Muscle of leg (tissue), 11 donors: Measurements from ENCODE around the gene NUP210. TPM values are rescaled to one million over a fixed set of nuclear protein-coding genes. Genes with fewer than 3 reads are reported as not detected.
"Not testable (repeated sequence)": the region's sequence is repeated elsewhere in the genome, so short reads cannot be mapped to it uniquely, and the experiment has no call there.

ENCODE experiments used
- DNase-seq: peaks from one replicate; pipeline ENCODE4 v3.0.0; 2013
- H3K27ac ChIP-seq: one replicate; pipeline ENCODE4 v1.5.1; 2013; ENCODE audit warnings: mild to moderate bottlenecking, low read length, control low read depth
- H3K27me3 ChIP-seq: one replicate; pipeline ENCODE4 v1.6.1; 2013; ENCODE audit warnings: low read length; ENCODE audit not compliant: control insufficient read depth, insufficient read depth
- H3K36me3 ChIP-seq: one replicate; pipeline ENCODE4 v1.6.1; 2013; ENCODE audit warnings: low read length; ENCODE audit not compliant: control insufficient read depth, insufficient read depth
- H3K4me1 ChIP-seq: one replicate; pipeline ENCODE4 v1.6.1; 2013; ENCODE audit warnings: low read length; ENCODE audit not compliant: control insufficient read depth, insufficient read depth
- H3K4me3 ChIP-seq: one replicate; pipeline ENCODE4 v1.5.1; 2013; ENCODE audit warnings: low read length, control low read depth
- H3K9me3 ChIP-seq: replicated peaks from 2 replicates; pipeline ENCODE4 v1.6.1; 2013; ENCODE audit warnings: low read depth, low read length; ENCODE audit not compliant: control insufficient read depth
- WGBS: methylation state at CpG from one replicate; pipeline ENCODE4 v1.1.5; 2013; ENCODE audit warnings: missing lambda C conversion rate; ENCODE audit not compliant: insufficient coverage; 5-methylcytosine and 5-hydroxymethylcytosine counted together
- polyA plus RNA-seq, 8 donors: library from polyadenylated mRNA; unstranded; fragments of 120-200 nt; gene quantifications; one replicate each; pipeline versions ENCODE4 v1.2.1 to v1.2.3, GENCODE V29; 2013; ENCODE audit warnings: inconsistent platforms in 1 of 8, low replicate concordance in 1 of 8; ENCODE audit not compliant: insufficient read length in 8 of 8, insufficient read depth in 1 of 8
- total RNA-seq: library from RNA; stranded (reverse); fragments of 120-200 nt; gene quantifications from one replicate; pipeline ENCODE4 v1.2.4, GENCODE V29; 2013

Gene NUP210
- total and polyA plus RNA-seq, 9 donors: 4.5 to 10.7 (median 7.8) TPM

DNA sequence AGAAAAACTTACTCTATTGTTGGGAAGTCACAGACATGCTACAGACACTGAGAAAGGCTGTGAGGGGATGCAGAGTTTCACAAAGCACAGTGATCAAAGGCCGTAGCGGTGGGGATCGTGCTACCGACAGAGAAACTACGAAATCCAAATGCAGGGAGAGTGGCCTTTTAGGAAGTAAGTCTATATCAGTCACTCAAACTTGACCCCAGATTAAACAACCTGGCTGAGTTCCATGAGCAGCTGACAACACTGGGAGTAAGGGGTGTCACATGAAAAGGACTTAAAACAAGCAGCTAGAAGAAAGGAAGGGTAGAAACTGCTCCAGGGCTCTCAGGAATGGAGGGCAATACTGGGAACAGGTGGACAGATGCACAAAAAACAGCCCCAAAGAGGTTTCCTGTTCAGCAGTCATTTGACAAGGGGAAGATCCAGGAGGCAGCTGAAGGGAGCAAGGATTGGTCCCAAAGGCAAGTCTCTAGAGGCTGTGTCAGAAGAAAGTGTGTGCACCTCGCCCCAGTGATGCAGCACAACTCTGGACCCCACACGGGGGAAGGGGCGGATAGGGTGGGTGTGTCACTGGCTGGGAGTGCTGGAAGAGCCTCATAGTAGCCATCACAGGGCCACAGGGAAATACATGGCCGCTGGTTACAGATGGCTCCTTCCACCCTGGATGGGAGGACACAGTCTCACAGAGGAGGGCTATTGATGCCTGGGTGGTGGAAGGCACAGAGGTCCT is 39.7 kb upstream of the NUP210 start:
- 65% methylated on average over 4 of the region's 9 CpGs for WGBS
- no peaks in the 10 kb centered on the region for H3K9me3 ChIP-seq
- H3K36me3 ChIP-seq: no peaks in the 10 kb centered on the region
- H3K27me3 ChIP-seq: peaks cover 4% of the 10 kb centered on the region
- H3K27ac ChIP-seq: no peak overlapping the region
- no peak for DNase-seq
- peaks cover 29% of the 10 kb centered on the region for H3K4me1 ChIP-seq
- no peak overlapping the region for H3K4me3 ChIP-seq

DNA sequence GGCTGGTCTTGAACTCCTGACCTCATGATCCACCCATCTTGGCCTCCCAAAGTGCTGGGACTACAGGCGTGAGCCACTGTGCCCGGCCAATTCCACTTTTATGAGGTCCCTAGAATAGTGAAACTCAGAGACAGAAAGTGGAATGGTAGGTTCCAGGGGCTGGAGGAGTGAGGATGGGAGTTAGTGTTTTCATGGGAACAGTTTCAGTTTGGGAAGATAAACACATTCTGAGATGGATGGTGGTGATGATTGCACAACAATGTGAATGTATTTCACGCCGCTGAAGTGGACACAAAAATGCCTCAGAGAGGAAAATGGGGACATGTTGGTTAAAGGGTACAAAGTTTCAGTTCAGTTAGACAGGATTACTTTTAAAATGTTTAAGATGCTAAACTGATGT is 37.5 kb upstream of the NUP210 start:
- 88% methylated on average over 3 of the region's 4 CpGs for WGBS
- no peak overlapping the region for H3K27ac ChIP-seq
- no peaks in the 10 kb centered on the region for H3K9me3 ChIP-seq
- no peaks in the 10 kb centered on the region for H3K36me3 ChIP-seq
- peaks cover 2% of the 10 kb centered on the region for H3K27me3 ChIP-seq
- peaks cover 11% of the 10 kb centered on the region for H3K4me1 ChIP-seq
- no peak overlapping the region for H3K4me3 ChIP-seq
- DNase-seq: no peak

DNA sequence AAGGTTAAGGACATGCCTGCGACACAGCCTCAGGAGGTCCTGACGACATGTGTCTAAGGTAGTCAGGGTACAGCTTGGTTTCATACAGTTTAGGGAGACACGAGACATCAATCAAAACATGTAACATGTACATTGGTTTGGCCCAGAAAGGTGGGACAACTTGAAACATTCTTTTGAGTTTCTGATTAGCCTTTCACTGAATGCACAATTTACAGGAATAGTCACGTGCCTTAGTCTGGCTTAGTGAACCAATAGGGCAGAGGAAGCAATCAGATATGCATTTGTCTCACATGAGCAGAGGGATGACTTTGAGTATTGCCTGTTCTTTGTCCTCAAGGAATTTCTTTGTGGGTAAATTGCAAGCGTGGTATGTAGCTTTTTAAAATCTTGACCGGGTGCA is 35.5 kb upstream of the NUP210 start:
- Histone ChIP-seq H3K27ac (no peak overlapping the region), H3K9me3 (no peaks in the 10 kb centered on the region), H3K4me1 (peaks cover 18% of the 10 kb centered on the region), H3K36me3 (no peaks in the 10 kb centered on the region), H3K27me3 (peaks cover 2% of the 10 kb centered on the region), H3K4me3 (no peak overlapping the region)
- WGBS: 75% methylated on average over 2 of the region's 6 CpGs
- no peak for DNase-seq

DNA sequence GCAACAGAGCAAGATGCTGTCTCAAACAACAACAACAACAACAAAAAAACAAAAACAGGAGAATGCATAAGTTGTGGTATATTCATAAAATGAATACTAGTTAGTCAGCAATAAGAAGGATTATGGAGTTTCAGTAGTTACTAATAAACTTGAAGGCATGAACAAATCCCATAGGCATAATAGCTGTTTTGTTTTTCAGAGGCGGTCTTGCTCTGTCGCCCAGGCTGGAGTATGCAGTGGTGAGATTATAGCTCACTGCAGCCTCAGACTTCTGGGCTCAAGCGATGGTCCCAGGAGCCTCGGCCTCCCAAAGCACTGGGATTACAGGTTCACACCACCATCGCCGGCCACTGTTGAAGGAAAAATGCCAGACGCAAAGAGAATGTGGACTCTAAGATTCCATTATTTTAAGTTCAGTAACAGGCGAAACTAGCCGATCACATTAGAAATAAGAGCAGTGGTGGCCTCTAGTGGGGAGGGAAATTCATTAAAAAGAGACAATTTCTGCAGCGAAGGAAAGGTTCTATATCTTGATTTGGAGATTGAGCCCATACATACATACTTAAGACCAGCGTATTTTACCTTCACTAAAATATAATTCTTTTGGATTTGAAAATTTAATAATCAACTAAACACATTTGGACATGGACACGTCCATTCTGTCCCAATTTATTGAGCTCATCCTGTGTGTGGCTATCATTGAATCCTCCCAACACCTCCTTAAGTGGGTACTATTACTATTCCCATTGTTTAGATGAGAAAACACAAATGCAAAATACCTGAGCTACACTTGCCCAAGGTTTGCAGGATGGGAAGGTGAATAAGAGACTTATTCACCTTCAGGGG is 32.6 kb upstream of the NUP210 start:
- Histone ChIP-seq H3K4me3 (no peak overlapping the region), H3K4me1 (peaks cover 10% of the 10 kb centered on the region), H3K9me3 (no peaks in the 10 kb centered on the region), H3K36me3 (no peaks in the 10 kb centered on the region), H3K27me3 (no peaks in the 10 kb centered on the region), H3K27ac (no peak overlapping the region)
- WGBS: 28% methylated on average over 6 of the region's 12 CpGs
- peak; percentile 81 for DNase-seq

DNA sequence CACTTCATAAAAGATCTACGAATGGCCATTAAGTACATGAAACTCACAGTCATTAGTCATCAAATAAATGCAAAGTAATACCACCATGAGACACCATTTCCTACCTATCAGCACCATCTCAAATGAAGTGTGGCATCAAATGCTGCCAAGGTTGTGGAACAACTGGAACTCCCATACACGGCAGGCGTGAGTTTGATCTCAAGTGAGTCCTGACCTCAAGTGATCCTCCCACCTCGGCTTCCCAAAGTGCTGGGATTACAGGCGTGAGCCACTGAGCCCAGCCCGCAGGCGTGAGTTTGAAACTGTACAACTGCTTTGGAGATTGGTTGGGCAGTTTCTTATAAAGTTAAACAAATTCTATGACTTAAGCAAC is 31.2 kb upstream of the NUP210 start:
- Histone ChIP-seq H3K27me3 (no peaks in the 10 kb centered on the region), H3K9me3 (no peaks in the 10 kb centered on the region), H3K36me3 (no peaks in the 10 kb centered on the region), H3K4me1 (peaks cover 10% of the 10 kb centered on the region), H3K27ac (peak overlapping the region; percentile 85), H3K4me3 (peak overlapping the region; percentile 65)
- DNase-seq: no peak
- WGBS: 10% methylated on average over 3 of the region's 7 CpGs

DNA sequence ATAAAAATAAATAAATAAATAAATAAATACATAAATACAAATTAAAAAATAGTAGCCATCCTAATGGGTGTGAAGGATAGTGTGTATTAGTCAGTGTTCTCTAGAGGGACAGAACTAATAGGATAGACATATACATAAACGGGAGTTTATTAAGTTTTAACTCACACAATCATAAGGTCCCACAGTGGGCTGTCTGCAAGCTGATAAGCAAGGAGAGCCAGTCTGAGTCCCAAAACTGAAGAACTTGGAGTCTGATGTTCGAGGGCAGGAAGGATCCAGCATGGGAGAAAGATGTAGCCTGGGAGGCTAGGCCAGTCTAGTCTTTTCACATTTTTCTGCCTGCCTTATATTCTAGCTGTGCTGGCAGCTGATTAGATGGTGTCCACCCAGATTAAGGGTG is 22.8 kb upstream of the NUP210 start:
- not testable (repeated sequence) for H3K27me3 ChIP-seq, DNase-seq, H3K9me3 ChIP-seq, H3K4me3 ChIP-seq, H3K4me1 ChIP-seq, H3K27ac ChIP-seq, H3K36me3 ChIP-seq
- 86% methylated on average over 1 of the region's 2 CpGs for WGBS

DNA sequence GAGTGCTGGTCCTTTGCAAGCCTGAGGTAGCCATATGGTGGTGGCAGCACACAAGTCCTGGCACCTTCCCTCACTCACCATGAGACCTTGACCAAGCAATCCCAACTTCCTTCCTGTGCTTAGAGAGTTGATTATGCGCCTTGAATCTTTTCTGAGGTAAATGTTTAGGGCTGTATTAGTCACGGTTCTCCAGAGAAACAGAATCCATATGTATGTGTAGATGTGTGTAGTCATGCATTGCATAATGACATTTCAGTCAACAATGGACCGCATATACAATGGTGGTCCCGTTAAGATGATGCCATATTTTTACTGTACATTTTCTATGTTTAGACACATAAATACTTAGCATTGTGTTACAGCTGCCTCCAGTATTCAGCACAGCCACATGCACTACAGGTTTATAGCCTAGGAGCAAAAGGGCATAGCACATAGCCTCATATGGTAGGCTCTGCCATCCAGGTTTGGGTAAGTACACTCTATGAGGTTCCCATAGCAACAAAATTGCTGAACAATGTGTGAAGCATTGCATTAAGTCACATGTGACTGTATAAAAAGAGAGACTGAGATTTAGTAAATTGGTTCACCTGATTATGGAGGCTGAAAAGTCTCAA is 20.2 kb upstream of the NUP210 start:
- no peak for DNase-seq
- Histone ChIP-seq H3K27ac (no peak overlapping the region), H3K9me3 (no peaks in the 10 kb centered on the region), H3K4me1 (no peaks in the 10 kb centered on the region), H3K4me3 (no peak overlapping the region), H3K27me3 (peaks cover 10% of the 10 kb centered on the region), H3K36me3 (no peaks in the 10 kb centered on the region)
- no CpG with 5 or more reads among the region's 4 CpGs for WGBS

DNA sequence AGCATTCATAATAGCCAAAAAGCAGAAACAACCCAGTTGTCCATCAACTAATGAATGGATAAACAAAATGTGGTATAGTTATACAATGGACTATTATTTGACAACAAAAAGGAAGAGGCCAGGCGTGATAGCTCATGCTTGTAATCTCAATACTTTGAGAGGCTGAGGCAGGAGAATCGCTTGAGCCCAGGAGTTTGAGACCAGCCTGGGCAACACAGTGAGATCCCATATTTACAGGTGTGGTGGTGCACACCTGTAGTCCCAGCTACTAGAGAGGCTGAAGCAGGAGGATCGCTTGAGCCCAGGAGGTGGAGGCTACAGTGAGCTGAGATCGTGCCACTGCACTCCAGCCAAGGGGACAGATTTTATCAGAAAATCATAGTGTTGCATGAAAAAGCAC is 16.1 kb upstream of the NUP210 start:
- 89% methylated on average over 4 of the region's 4 CpGs for WGBS
- not testable (repeated sequence) for H3K9me3 ChIP-seq, H3K36me3 ChIP-seq, H3K27ac ChIP-seq, H3K4me1 ChIP-seq, H3K4me3 ChIP-seq, H3K27me3 ChIP-seq, DNase-seq

DNA sequence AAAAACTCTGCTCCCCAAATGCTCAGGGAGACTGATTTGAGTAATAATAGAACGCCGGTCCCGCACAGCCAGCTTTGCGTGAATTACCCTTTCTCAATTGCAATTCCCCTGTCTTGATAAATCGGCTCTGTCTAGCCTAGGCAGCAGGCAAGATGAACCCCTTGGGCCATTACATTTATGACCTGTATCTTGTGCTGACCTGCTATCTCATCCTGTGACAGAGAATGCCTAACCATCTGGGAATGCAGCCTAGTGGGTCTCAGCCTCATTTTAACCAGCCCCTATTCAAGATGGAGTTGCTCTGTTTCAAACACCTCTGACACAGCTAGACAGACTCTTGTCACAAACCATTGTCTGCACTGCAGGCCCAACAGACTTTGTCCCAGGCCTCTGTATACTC is 13.8 kb upstream of the NUP210 start:
- no peaks in the 10 kb centered on the region for H3K4me1 ChIP-seq
- H3K9me3 ChIP-seq: no peaks in the 10 kb centered on the region
- H3K36me3 ChIP-seq: no peaks in the 10 kb centered on the region
- WGBS: 56% methylated on average over 4 of the region's 5 CpGs
- H3K27me3 ChIP-seq: peaks cover 8% of the 10 kb centered on the region
- DNase-seq: no peak
- no peak overlapping the region for H3K27ac ChIP-seq
- no peak overlapping the region for H3K4me3 ChIP-seq

DNA sequence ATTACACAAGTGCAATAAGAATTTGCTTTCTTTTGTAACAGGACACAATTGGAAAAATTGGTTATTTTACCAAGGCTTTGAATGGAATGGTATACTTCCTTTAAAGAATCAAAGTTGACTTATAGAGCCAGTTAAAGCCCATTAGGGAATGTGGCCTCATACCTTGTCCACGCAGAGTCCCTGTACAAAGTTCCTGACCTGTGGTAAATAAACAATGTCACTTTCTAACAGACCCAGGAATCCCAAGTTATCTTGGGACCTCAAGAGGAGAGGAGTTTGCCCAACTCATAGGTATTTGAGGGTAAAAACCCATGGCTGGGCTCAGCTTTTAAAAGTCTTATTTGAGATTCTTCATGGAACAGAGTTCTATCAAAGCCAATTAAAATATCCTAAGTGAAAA is 12.0 kb upstream of the NUP210 start:
- no peak for DNase-seq
- Histone ChIP-seq H3K27ac (no peak overlapping the region), H3K9me3 (no peaks in the 10 kb centered on the region), H3K4me3 (no peak overlapping the region), H3K36me3 (no peaks in the 10 kb centered on the region), H3K27me3 (peaks cover 4% of the 10 kb centered on the region), H3K4me1 (no peaks in the 10 kb centered on the region)
- no CpG with 5 or more reads among the region's 1 CpG for WGBS
